ENCODE results near the gene MFAP4.
A peak's percentile ranks its signal among the peaks of the same experiment; 100 is the strongest.

MFAP4 gene

GRCh38 chr17:19385521-19385983, 1.4 kb downstream of the MFAP4 start:
- no peak for DNase-seq (ENCODE audit: low read depth)

- DNase-seq (ENCODE audit: low read depth), result no peak
These were observed 2.1 kb downstream of the MFAP4 start for GRCh38 chr17:19384723-19385391.

GRCh38 chr17:19383681-19384470, 3.1 kb downstream of the MFAP4 start:
- no peak for DNase-seq (ENCODE audit: low read depth)

GRCh38 chr17:19382531-19383444, 4.2 kb downstream of the MFAP4 start:
- no peak for DNase-seq (ENCODE audit: low read depth)

GRCh38 chr17:19381741-19382444, 5.1 kb downstream of the MFAP4 start:
- no peak for DNase-seq (ENCODE audit: low read depth)

- DNase-seq (ENCODE audit: low read depth), result no peak
These were observed 5.6 kb downstream of the MFAP4 start for GRCh38 chr17:19381361-19381740.

- DNase-seq (ENCODE audit: low read depth), result no peak
These were observed 6.3 kb downstream of the MFAP4 start for GRCh38 chr17:19380481-19381301.

- DNase-seq (ENCODE audit: low read depth), result no peak
These were observed 7.5 kb downstream of the MFAP4 start for GRCh38 chr17:19379361-19380065.

GRCh38 chr17:19378416-19379360, 8.3 kb downstream of the MFAP4 start, which contains the start of gene MAPK7:
Gene MAPK7 (plus strand): TSS chr17:19378498. CDS start chr17:19378901, 403 bp downstream.
- no peak for DNase-seq (ENCODE audit: low read depth)

- peak; percentile 77 for DNase-seq (ENCODE audit: low read depth)
These were observed 9.2 kb downstream of the MFAP4 start for GRCh38 chr17:19377602-19378415.

- DNase-seq (ENCODE audit: low read depth), result no peak
These were observed 10.2 kb downstream of the MFAP4 start for GRCh38 chr17:19376811-19377210.

- DNase-seq (ENCODE audit: low read depth), result no peak
These were observed 11.3 kb downstream of the MFAP4 start for GRCh38 chr17:19375732-19376131.

- no peak for DNase-seq (ENCODE audit: low read depth)
These were observed 12.9 kb downstream of the MFAP4 start for GRCh38 chr17:19374136-19374535.

- no peak for DNase-seq (ENCODE audit: low read depth)
These were observed 14.0 kb downstream of the MFAP4 start for GRCh38 chr17:19372866-19373504.

GRCh38 chr17:19372439-19372838, 14.6 kb downstream of the MFAP4 start:
- no peak for DNase-seq (ENCODE audit: low read depth)

GRCh38 chr17:19372011-19372370, 15.0 kb downstream of the MFAP4 start:
- DNase-seq (ENCODE audit: low read depth), result no peak

- DNase-seq (ENCODE audit: low read depth), result no peak
These were observed 15.6 kb downstream of the MFAP4 start for GRCh38 chr17:19371259-19372010.
